GM12864 (cell line): ENCODE data around the gene SFT2D3.
"Not testable (repeated sequence)": the region's sequence is repeated elsewhere in the genome, so short reads cannot be mapped to it uniquely, and the experiment has no call there.

ENCODE experiments used
- DNase-seq: peaks from one replicate; pipeline ENCODE4 v3.0.0-alpha.2; 2011; ENCODE audit warnings: low read depth
- H3K4me3 ChIP-seq: 2 replicates; pipeline ENCODE4 v1.5.1; 2011; ENCODE audit warnings: mild to moderate bottlenecking, low read depth, low read length, control low read depth
- CTCF ChIP-seq: IDR thresholded peaks from 2 replicates; pipeline ENCODE4 v1.5.1; 2011; ENCODE audit warnings: low read depth, mild to moderate bottlenecking, moderate library complexity, low read length, control low read depth, inconsistent platforms; ENCODE audit errors: missing control alignments

The SFT2D3 gene

DNA sequence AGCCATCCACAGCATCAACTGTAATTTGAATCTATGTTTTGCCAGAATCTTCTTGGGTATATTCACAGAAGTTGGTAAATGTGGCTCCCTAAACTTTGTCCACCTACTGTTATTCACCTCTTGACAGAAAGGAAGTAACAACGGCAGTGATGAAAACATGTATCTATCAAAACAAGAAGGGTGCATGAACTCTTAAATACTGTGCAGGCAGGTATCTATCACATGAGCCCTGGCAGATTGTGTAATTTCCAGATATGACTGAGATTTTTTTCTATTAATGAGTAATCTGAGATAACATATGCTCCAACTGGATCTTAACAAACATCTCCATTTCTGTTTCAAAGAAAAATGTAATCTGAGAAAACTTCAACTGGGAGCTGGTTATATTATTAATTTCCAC lies 36.6 kb downstream of the SFT2D3 start:
- TF ChIP-seq CTCF = no peak
- no peak overlapping the region for H3K4me3 ChIP-seq
- no peak for DNase-seq

DNA sequence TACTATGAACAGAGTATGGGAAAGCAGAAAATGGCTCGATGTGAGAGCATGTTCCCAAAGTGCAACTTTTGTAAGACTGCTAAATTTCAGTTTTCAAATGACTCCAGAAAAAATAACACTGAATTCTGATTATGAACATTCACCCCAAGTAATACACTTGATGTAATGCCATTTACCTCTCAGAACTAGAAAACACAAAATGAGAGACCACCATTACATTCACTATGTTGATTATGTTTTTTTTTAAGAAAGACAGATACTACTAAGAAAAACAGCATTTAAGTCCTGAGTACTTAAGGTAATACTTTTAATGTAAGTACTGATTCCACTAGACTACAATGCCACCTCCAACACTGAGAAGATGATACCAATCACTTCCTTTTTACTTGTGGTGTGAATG lies 38.5 kb downstream of the SFT2D3 start:
- DNase-seq = no peak
- TF ChIP-seq CTCF = no peak
- no peak overlapping the region for H3K4me3 ChIP-seq

DNA sequence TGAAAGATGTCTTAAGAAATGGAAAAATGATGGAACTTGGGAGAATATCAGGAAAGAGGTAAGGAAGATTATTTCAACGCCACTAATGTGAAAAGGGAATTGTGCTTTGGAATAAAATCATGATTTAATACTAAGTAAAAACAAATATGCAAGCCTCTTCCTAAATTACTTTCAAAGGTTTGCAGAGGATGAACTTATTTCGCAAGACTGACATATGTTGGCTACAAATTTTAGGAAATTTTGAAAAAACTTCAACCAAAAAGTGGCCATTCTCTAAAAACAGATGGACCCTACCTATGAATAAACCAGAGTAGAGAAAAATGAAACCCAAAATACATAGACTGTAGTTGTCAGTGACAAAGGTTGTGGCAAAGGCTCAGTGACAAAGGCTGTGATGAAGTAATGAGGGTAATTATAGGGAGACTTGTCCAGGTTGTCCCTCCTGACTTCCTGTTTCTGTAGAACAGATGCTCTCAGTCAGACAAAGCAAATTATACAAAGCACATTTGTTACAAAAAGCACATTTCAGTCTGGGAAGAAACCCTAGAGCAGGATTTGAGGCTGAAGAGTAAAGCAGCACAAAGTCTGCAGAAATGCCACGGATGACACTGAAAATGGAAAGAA lies 39.5 kb downstream of the SFT2D3 start:
- no peak overlapping the region for H3K4me3 ChIP-seq
- DNase-seq = no peak
- no peak for TF ChIP-seq CTCF

DNA sequence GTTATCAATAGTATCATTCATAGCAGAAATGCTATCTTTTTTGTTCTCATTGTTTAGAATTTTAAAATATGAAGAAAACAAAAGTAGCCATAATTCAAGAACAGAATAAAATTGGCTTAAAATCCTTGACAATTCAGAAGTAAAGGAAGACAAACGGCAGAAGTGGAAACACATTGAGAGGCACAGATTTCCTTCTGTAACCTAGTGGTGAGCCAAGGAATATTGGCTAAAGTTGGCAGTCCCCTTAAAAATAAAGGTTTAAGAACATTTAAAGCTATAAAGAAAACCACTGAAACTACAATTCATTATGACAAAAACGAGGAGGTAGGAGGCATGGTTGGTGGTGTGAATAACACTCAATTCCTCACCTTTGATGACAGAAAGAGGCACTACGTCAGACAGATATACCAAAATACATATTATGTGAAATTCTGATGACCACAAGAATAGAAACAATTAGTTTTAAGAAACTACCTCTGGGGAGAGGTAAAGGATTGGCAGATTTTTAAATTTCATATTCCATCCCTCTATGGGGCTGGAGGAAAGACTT lies 42.3 kb downstream of the SFT2D3 start:
- TF ChIP-seq CTCF = peak; percentile 16
- no peak for DNase-seq
- no peak overlapping the region for H3K4me3 ChIP-seq

DNA sequence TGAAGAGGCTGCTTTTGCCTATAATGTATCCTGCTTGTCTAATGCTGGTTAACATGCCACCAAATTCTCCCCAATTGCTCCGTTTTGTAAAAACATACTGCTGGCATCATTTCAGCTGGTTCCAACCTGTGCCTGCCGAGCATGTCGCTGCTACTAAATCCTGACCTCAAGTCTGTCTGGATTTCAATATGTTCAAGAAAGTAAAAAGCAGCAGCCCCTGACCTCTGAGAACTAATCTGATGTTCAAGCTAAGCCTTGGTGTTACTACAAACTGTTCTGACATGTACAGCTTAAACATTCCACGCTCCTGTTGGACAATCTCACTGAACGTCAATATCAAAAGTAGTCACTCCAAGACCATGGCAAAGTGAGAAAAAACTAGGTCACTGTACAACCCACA lies 46.3 kb downstream of the SFT2D3 start:
- TF ChIP-seq CTCF = no peak
- H3K4me3 ChIP-seq = no peak overlapping the region
- DNase-seq = no peak

DNA sequence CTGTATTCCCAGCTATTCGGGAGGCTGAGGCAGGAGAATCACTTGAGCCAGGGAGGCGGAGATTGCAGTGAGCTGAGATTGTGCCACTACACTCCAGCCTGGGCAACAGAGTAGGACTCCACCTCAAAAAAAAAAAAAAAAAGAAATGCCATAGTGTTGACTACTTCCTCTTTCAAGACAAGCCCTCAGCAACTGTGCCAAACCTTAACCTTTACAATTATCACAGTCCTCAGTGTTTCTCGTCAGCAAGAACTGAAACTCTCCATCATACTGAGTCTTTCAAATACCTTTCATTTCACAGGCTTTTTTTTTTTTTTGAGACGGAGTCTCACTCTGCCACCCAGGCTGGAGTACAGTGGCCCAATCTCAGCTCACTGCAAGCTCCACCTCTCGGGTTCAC lies 48.2 kb downstream of the SFT2D3 start:
- DNase-seq = peak; percentile 91

GRCh38 chr2:127753374-127753773 lies 52.1 kb downstream of the SFT2D3 start:
- no peak for DNase-seq
- no peak overlapping the region for H3K4me3 ChIP-seq
- no peak for TF ChIP-seq CTCF

More for the DNA sequence above, 48.2 kb downstream of the SFT2D3 start:
- not testable (repeated sequence) for H3K4me3 ChIP-seq
